ENCODE data around the gene GINS2. TPM values are rescaled to one million over a fixed set of nuclear protein-coding genes. Genes with fewer than 3 reads are reported as not detected.

Gene GINS2
- total and polyA plus RNA-seq, 2 donors (not counting 3 experiments of a cell fraction or from before 2014, with no cell fraction given), result 10.4 to 24.1 TPM

- Histone ChIP-seq H4K20me1 (replicated peaks; ENCODE audit: control insufficient read depth, extremely low read depth, insufficient read depth, low read length) (no peaks in the 10 kb centered on the region), H3K27ac (ENCODE audit: insufficient read depth, low read depth, low read length) (no peak overlapping the region), H3K4me1 (ENCODE audit: control insufficient read depth, extremely low read depth, insufficient read depth, low read length) (no peaks in the 10 kb centered on the region), H2AFZ (ENCODE audit: low read depth, low read length) (no peak overlapping the region), H3K4me2 (ENCODE audit: insufficient read depth, low read length) (no peak overlapping the region), H3K79me2 (ENCODE audit: control insufficient read depth, insufficient read depth, low read length) (no peaks in the 10 kb centered on the region), H3K9me1 (replicated peaks; ENCODE audit: control insufficient read depth, extremely low read depth, insufficient read depth, low read length) (no peaks in the 10 kb centered on the region), H3K4me3 (replicated peaks in 1 of 3; ENCODE audit: insufficient read depth in 1 of 3, low read depth in 1 of 3, low read length in 3 of 3) (no peak overlapping the region), H3K27me3 (ENCODE audit: control insufficient read depth in 2 of 2, insufficient read depth in 2 of 2, low read length in 2 of 2) (no peaks in the 10 kb centered on the region), H3K9me3 (replicated peaks; ENCODE audit: control insufficient read depth, insufficient read depth, low read length) (no peaks in the 10 kb centered on the region), H3K9ac (replicated peaks; ENCODE audit: extremely low read depth, insufficient read depth, low read length) (no peak overlapping the region), H3K36me3 (ENCODE audit: control insufficient read depth in 2 of 2, extremely low read depth in 1 of 2, insufficient read depth in 2 of 2, low read length in 2 of 2) (no peaks in the 10 kb centered on the region)
- TF ChIP-seq GATA2 (IDR thresholded peaks at IDR 0.05; ENCODE audit: insufficient read depth, insufficient read length, low read depth, low read length) (no peak), MYC (IDR thresholded peaks at IDR 0.05; ENCODE audit: low read depth, low read length) (no peak), POLR2A (IDR thresholded peaks at IDR 0.05; ENCODE audit: low read depth, low read length) (no peak), POLR2AphosphoS5 (IDR thresholded peaks at IDR 0.05; ENCODE audit: insufficient read depth, low read depth, low read length) (no peak), FOS (IDR thresholded peaks at IDR 0.05; ENCODE audit: borderline replicate concordance, insufficient read depth, low read length) (no peak)
- intact Hi-C loops (cut with micrococcal nuclease) (no loop called here), dilution Hi-C loops (cut with MboI; ENCODE audit: extremely low pct_ligation_motif_present, low sequenced_read_pairs) (no loop called here)
- no TSS peak for BruUV-seq (replicated peaks)
- DNase-seq (ENCODE audit: low read depth, low spot score) (no peak), FAIRE-seq (no peak)
- CTCF ChIA-PET, result no interaction called here
- POLR2A ChIA-PET, result no interaction called here
These were observed 54.9 kb downstream of the GINS2 start for GRCh38 chr16:85633888-85634287.

GRCh38 chr16:85633438-85633743 is 55.4 kb downstream of the GINS2 start:
- Histone ChIP-seq H3K79me2 (ENCODE audit: control insufficient read depth, insufficient read depth, low read length) (no peaks in the 10 kb centered on the region), H3K9me1 (replicated peaks; ENCODE audit: control insufficient read depth, extremely low read depth, insufficient read depth, low read length) (no peaks in the 10 kb centered on the region), H3K27me3 (ENCODE audit: control insufficient read depth in 2 of 2, insufficient read depth in 2 of 2, low read length in 2 of 2) (no peaks in the 10 kb centered on the region), H3K4me3 (replicated peaks in 1 of 3; ENCODE audit: insufficient read depth in 1 of 3, low read depth in 1 of 3, low read length in 3 of 3) (no peak overlapping the region), H4K20me1 (replicated peaks; ENCODE audit: control insufficient read depth, extremely low read depth, insufficient read depth, low read length) (no peaks in the 10 kb centered on the region), H3K4me2 (ENCODE audit: insufficient read depth, low read length) (no peak overlapping the region), H2AFZ (ENCODE audit: low read depth, low read length) (no peak overlapping the region), H3K4me1 (ENCODE audit: control insufficient read depth, extremely low read depth, insufficient read depth, low read length) (no peaks in the 10 kb centered on the region), H3K9me3 (replicated peaks; ENCODE audit: control insufficient read depth, insufficient read depth, low read length) (no peaks in the 10 kb centered on the region), H3K9ac (replicated peaks; ENCODE audit: extremely low read depth, insufficient read depth, low read length) (no peak overlapping the region), H3K36me3 (ENCODE audit: control insufficient read depth in 2 of 2, extremely low read depth in 1 of 2, insufficient read depth in 2 of 2, low read length in 2 of 2) (no peaks in the 10 kb centered on the region), H3K27ac (ENCODE audit: insufficient read depth, low read depth, low read length) (no peak overlapping the region)
- FAIRE-seq (no peak), DNase-seq (ENCODE audit: low read depth, low spot score) (no peak)
- POLR2A ChIA-PET, result no interaction called here
- intact Hi-C loops (cut with micrococcal nuclease), result no loop called here
- TF ChIP-seq POLR2A (IDR thresholded peaks at IDR 0.05; ENCODE audit: low read depth, low read length) (no peak), GATA2 (IDR thresholded peaks at IDR 0.05; ENCODE audit: insufficient read depth, insufficient read length, low read depth, low read length) (no peak), FOS (IDR thresholded peaks at IDR 0.05; ENCODE audit: borderline replicate concordance, insufficient read depth, low read length) (no peak), MYC (IDR thresholded peaks at IDR 0.05; ENCODE audit: low read depth, low read length) (no peak), MAX (IDR thresholded peaks at IDR 0.05; ENCODE audit: insufficient read depth, insufficient read length) (no peak), JUN (IDR thresholded peaks at IDR 0.05; ENCODE audit: borderline replicate concordance, insufficient read depth, insufficient read length, low read depth) (no peak), CTCF (IDR thresholded peaks at IDR 0.05; ENCODE audit: extremely low read depth in 1 of 2, insufficient read depth in 1 of 2, low read depth in 1 of 2, low read length in 2 of 2) (no peak), POLR2AphosphoS5 (IDR thresholded peaks at IDR 0.05; ENCODE audit: insufficient read depth, low read depth, low read length) (no peak), EZH2 (IDR thresholded peaks at IDR 0.05; ENCODE audit: borderline replicate concordance, low read depth, low read length, severe bottlenecking) (no peak)
- CTCF ChIA-PET, result no interaction called here
- BruUV-seq (replicated peaks), result no TSS peak
- dilution Hi-C loops (cut with MboI; ENCODE audit: extremely low pct_ligation_motif_present, low sequenced_read_pairs), result no loop called here

Data from endothelial cell of umbilical vein (primary cell).